HG02981 (cell line): Measurements from ENCODE around the gene FYN.
"Not testable (repeated sequence)": the region's sequence is repeated elsewhere in the genome, so short reads cannot be mapped to it uniquely, and the experiment has no call there.

Experiments
- ATAC-seq: cut with Tn5 transposase; IDR thresholded peaks from one replicate; pipeline ENCODE4 v1.9.1; 2021; ENCODE audit warnings: mild to moderate bottlenecking, moderate library complexity; ENCODE audit not compliant: unreplicated experiment

The FYN gene

DNA sequence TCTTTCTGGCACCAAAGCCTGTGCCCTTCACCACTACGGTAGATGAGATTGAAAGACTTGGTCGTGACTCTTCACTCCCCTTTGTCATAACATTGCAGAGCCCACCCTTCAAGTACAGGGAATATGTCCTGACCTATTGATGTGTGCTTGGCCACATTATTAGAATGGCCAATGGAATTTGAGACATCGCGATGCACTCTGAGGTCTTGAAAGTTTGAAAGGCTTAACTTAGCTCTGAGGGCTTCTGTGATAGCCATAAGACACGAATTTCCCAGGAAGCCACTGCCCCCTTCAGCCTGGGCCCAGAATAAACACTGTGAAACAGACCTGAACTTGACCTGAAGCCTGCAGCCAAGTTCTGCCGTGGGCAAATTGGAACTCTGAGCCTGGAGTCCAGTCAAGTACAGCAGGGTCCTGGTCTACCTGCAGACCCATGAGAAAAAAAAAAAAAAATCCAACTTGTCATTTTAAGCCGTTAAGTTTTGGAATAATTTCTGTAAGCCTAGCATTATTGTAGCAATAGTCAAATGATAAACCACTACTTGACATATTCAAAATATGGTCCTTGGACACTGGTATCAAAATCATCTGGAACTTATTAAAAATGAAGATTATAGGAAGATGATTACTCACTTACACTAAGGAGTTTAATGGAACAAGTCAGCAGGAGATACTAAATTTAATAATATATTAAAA, 230.6 kb downstream of the FYN start:
- ATAC-seq: no peak

GRCh38 chr6:111639266-111639665, 234.0 kb downstream of the FYN start:
- ATAC-seq: no peak

GRCh38 chr6:111634981-111635380, 238.3 kb downstream of the FYN start:
- not testable (repeated sequence) for ATAC-seq

DNA sequence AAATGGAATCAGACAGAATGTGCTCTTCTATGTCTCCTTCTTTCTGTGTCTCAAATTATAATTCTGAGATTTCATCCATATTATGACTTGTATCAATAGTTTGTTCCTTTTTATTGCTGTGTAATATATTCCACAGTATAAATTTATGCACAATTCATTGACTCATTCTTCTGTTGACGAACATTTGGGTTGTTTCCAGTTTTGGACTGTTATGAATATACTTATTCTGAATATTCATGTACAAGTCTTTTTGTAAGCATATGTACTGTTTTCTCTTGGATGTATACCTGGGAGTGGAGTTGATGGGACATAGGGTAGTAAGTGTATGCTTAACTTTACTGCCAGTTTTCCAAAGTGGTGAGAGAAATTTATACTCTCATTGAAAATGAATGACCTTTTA, 239.4 kb downstream of the FYN start:
- no peak for ATAC-seq

GRCh38 chr6:111632468-111633247, 240.6 kb downstream of the FYN start:
- ATAC-seq: no peak

DNA sequence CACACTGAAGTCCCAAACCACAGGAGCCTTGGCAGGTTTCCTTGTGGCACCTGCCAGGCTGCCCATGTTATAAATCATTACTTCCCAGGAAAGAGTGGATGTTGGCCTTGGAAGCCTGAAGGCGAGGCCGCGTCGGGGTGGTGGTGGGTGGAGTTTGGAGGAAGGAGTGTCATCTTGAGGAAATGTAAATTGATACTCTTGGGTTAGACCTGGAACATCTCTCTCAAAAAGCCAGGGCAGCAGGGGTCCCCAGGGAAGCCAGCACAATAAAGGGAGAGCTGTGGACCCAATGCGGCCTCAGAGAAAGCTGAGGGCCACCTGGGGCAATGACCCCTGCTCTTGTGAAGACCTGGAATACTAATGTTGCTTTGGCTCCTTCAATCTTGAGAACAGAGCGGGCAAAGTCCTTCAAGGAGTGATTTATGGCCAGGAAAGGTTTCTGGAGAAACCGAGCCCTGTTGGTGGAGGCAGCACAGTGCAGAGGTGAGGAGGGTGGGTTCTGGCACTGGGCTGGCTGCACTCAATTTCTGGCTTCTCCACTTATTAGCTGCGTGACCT, 241.3 kb downstream of the FYN start:
- no peak for ATAC-seq

DNA sequence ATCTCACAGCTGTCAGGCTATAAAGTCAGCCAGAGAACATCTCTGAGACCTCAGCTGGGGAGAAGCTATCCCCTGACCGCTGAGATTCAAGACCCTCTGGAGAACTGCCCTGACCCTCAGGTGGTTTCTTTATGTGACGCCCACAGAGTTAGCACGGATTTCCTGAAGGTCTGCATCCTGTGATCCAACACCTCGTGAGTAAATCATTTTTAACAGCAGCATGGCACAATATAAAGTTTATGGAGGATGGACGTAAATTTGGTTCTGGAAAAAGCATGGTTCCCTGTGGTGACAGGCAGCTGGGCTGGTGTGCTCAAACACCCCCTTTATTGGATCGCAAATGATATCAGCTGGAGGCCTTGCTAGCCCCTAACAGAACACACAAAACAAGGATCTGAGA, 242.2 kb downstream of the FYN start:
- no peak for ATAC-seq

DNA sequence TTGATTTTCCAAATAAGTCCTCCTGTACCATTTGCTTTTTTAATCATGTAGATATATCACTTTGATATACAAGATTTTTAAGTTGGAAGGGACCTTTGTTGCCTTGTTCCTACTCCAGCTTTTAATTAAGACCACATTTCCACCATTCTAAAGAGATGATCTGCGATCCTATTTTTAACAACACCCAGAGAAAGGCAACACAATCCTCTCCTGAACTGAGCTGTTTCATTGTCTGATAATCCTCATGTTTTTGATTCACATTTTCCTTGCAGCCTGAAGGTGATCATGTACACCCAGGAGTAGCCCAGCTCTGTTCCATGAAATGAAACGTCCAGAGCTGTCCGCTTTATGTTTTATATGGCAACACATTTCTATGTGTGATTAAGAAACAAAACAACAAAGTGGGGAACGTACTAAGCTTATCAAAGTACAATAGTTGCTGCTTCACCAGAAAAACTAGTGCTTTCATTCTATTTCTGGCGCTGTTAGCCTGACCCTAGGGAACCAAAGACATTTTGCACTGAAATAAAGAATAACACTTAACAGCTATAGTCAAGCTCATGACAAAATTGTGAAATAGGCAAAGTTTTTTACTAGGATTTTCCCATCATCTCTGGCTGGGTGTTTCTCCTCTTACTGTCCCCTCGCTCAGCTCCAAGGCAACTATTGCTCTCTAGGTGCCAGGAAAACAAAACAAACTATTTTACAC, 245.0 kb downstream of the FYN start:
- ATAC-seq: no peak

- ATAC-seq: no peak
Measured at GRCh38 chr6:111626441-111626840, 246.8 kb downstream of the FYN start.

GRCh38 chr6:111625461-111626391, 247.5 kb downstream of the FYN start:
- no peak for ATAC-seq

GRCh38 chr6:111625099-111625416, 248.2 kb downstream of the FYN start:
- ATAC-seq: no peak

DNA sequence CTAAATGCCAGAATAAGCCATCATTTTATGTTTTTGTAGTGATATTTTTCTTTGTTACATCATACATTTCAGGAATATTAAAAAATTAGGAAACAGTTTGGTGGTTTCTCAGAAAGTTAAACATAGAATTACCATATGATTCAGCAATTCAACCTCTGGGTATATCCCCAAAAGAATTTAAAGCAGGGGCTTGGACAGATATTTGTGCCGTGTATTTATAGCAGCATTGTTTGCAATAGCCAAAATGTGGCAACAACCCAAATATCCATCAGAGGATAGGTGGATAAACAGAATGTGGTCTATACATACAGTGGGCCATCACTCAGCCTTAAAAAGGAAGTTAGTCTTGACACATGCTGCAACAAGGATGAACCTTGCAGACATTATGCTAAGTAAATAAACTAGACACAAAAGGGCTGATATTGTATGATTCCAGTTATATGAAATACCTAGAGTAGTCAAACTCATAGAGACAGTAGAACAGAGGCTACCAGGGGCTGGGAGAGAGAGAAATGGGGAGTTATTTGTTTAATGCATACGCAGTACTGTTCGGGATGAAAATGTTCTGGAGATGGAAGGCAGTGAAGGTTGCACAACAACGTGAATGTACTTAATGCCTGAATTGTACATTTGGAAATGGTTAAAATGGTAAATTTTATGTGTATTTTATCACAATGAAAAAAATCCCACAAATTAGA, 248.7 kb downstream of the FYN start:
- no peak for ATAC-seq

GRCh38 chr6:111623046-111623718, 250.1 kb downstream of the FYN start:
- ATAC-seq: no peak

GRCh38 chr6:111620169-111620568, 253.1 kb downstream of the FYN start:
- no peak for ATAC-seq

GRCh38 chr6:111618407-111618806, 254.8 kb downstream of the FYN start:
- ATAC-seq: no peak

DNA sequence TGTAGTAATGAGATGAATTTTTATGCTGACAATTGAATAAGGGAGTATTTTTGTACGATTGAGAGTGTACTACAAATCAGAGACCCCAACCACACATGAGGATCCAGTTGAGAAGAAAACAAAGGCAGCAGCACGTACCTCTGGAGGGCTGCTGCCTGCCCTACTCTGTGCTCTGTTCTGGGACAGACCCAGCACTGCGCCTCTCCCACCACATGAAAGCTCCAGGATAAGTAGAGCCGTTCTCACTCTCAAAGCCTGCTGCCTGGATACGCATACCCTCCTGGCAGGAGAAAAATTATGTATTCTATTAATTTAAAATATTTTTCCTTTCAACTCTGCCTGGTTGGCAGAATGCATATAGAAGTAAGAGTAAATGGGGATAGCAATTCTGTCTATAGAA, 256.1 kb downstream of the FYN start:
- ATAC-seq: no peak

GRCh38 chr6:111615916-111616612, 257.2 kb downstream of the FYN start:
- ATAC-seq: no peak

DNA sequence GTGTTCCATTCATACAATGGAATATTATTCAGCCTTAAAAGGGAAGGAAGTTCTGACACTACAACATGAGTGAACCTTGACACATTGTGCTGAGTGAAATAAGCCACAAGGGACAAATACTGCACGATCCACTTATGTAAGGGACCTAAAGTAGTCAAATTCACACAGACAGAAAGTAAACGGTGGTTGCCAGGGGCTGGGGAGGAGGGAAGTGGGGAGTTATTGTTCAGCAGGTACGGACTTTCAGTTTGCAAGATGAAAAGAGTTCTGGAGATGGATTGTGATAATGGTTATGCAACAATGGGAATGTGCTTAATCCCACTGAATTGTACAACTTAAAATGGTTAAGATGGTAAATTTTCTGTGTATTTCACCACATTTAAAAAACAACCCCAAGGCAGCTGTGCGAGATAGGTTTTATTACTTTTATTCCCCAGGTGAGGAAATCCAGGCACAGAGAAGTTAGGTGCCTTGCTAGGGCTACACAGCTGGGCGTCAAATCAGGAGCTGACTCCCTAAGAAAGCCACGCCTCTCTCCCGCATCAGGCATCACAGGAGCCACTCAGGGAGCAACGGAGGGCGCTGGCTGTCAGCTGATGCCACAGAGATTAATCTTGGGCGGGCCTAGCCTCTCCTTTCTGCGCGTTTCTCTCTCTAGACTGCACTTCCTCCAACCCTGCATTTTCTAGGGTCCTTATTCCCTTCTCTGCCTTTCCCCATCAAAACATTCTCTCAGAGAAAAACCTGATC, 258.2 kb downstream of the FYN start:
- no peak for ATAC-seq
